Measurements from ENCODE around the gene GCDH. TPM values are rescaled to one million over a fixed set of nuclear protein-coding genes. Genes with fewer than 3 reads are reported as not detected.

The GCDH gene
- total RNA-seq, 1 donor from 2014 or later = 65.9 TPM

DNA sequence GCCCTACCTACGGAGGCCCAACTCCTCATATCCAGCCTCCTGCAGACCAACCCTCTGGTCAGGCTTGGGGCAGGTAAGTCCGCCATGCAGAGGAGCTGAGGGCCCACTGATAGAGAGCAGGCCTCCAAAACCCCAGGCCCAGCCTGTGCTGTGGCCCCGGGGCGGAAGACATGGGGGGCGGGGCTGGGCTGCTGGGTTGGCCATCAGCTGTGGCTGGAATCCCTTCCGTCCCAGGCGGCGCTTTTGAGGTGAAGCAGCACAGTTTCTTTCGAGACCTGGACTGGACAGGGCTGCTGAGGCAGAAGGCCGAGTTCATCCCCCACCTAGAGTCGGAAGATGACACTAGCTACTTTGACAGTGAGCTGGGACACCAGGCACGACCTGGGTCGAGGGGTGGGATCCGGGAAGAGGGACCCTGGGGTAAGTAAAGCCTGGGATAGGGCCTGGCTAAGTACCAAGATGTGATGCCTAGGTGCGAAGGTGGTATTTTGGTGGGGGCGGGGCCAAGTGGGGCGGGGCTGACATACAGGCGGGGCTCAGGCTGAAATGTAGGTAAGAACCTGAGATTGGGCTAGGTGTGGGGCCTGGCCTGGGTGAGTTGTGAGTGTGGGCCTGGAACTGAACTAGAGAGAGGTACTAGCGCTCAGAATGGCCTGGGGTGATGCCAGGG is 25.1 kb upstream of the GCDH start:
- no peak overlapping the region for H3K4me3 Mint-ChIP-seq
- no peaks in the 10 kb centered on the region for H3K9me3 Mint-ChIP-seq
- intact Hi-C loops (cut with micrococcal nuclease) = loop anchor here (2.0 kb wide), 2 partner anchors 15 to 25 kb away; partner anchors contain the start of gene DNASE2
- H3K4me1 Mint-ChIP-seq (ENCODE audit: low read depth) = no peaks in the 10 kb centered on the region
- no peak for DNase-seq (ENCODE audit: low spot score)
- H3K27me3 Mint-ChIP-seq (ENCODE audit: insufficient read depth) = peaks cover 3% of the 10 kb centered on the region
- H3K27ac Mint-ChIP-seq = no peak overlapping the region
- H3K36me3 Mint-ChIP-seq (ENCODE audit: low read depth) = no peaks in the 10 kb centered on the region

GRCh38 chr19:12866416-12867119 is 24.4 kb upstream of the GCDH start:
- H3K27me3 Mint-ChIP-seq (ENCODE audit: insufficient read depth) = peaks cover 3% of the 10 kb centered on the region
- no peaks in the 10 kb centered on the region for H3K36me3 Mint-ChIP-seq (ENCODE audit: low read depth)
- intact Hi-C loops (cut with micrococcal nuclease) = loop anchor here (2.0 kb wide), 2 partner anchors 14 to 26 kb away; partner anchors contain the start of gene DNASE2
- H3K27ac Mint-ChIP-seq = peak overlapping the region; percentile 34
- no peak for DNase-seq (ENCODE audit: low spot score)
- peak overlapping the region; percentile 58 for H3K4me3 Mint-ChIP-seq
- H3K9me3 Mint-ChIP-seq = no peaks in the 10 kb centered on the region
- H3K4me1 Mint-ChIP-seq (ENCODE audit: low read depth) = no peaks in the 10 kb centered on the region

DNA sequence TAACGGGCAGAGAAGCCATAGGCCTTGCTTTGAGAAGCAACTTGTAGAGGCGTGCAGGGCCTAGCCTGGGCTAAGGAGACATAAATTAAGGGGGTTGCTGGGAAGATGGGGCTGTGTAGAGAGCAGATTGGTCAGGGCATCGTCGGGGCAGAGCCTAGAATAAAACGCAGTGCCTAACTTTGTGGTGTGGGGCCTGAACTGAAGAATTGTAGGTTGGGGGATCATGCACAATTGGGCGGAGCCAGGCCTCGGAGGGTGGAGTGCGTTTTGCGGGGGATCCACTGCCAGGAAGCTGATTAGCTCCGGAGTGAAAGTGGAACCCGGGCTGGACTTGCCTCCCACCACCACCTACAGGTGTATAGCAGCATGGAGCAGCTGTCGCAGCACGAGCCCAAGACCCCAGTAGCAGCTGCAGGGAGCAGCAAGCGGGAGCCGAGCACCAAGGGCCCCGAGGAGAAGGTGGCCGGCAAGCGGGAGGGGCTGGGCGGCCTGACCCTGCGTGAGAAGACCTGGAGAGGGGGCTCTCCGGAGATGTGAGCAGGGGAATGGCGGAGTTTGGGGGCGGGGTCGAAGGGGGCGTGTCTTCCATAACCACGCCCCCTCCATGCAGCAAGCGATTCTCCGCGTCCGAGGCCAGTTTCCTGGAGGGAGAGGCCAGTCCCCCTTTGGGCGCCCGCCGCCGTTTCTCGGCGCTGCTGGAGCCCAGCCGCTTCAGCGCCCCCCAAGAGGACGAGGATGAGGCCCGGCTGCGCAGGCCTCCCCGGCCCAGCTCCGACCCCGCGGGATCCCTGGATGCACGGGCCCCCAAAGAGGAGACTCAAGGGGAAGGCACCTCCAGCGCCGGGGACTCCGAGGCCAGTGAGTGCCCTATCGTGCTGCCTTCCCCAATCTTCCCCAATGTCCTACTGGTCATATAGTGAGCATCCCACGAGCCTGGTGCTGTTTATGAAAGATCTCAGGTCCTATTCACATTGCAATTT is 23.6 kb upstream of the GCDH start:
- H3K27ac Mint-ChIP-seq = peak overlapping the region; percentile 40
- peaks cover 3% of the 10 kb centered on the region for H3K36me3 Mint-ChIP-seq (ENCODE audit: low read depth)
- DNase-seq (ENCODE audit: low spot score) = peak; percentile 68
- H3K4me3 Mint-ChIP-seq = peak overlapping the region; percentile 76
- H3K4me1 Mint-ChIP-seq (ENCODE audit: low read depth) = no peaks in the 10 kb centered on the region
- H3K9me3 Mint-ChIP-seq = no peaks in the 10 kb centered on the region
- H3K27me3 Mint-ChIP-seq (ENCODE audit: insufficient read depth) = peaks cover 3% of the 10 kb centered on the region
- intact Hi-C loops (cut with micrococcal nuclease) = loop anchor here (2.0 kb wide), 2 partner anchors 13 to 27 kb away; partner anchors contain the start of gene DNASE2

GRCh38 chr19:12868540-12869112 is 22.3 kb upstream of the GCDH start:
- no peak overlapping the region for H3K27ac Mint-ChIP-seq
- H3K9me3 Mint-ChIP-seq = no peaks in the 10 kb centered on the region
- H3K4me3 Mint-ChIP-seq = no peak overlapping the region
- H3K4me1 Mint-ChIP-seq (ENCODE audit: low read depth) = no peaks in the 10 kb centered on the region
- DNase-seq (ENCODE audit: low spot score) = no peak
- no peaks in the 10 kb centered on the region for H3K27me3 Mint-ChIP-seq (ENCODE audit: insufficient read depth)
- H3K36me3 Mint-ChIP-seq (ENCODE audit: low read depth) = peaks cover 8% of the 10 kb centered on the region
- intact Hi-C loops (cut with micrococcal nuclease) = no loop called here

- Mint-ChIP-seq H3K27me3 (ENCODE audit: insufficient read depth) (no peaks in the 10 kb centered on the region), H3K4me1 (ENCODE audit: low read depth) (no peaks in the 10 kb centered on the region), H3K9me3 (no peaks in the 10 kb centered on the region), H3K27ac (no peak overlapping the region), H3K4me3 (no peak overlapping the region), H3K36me3 (ENCODE audit: low read depth) (peaks cover 15% of the 10 kb centered on the region)
- no peak for DNase-seq (ENCODE audit: low spot score)
- intact Hi-C loops (cut with micrococcal nuclease) = no loop called here
These were observed 19.3 kb upstream of the GCDH start for GRCh38 chr19:12871681-12872080.

DNA sequence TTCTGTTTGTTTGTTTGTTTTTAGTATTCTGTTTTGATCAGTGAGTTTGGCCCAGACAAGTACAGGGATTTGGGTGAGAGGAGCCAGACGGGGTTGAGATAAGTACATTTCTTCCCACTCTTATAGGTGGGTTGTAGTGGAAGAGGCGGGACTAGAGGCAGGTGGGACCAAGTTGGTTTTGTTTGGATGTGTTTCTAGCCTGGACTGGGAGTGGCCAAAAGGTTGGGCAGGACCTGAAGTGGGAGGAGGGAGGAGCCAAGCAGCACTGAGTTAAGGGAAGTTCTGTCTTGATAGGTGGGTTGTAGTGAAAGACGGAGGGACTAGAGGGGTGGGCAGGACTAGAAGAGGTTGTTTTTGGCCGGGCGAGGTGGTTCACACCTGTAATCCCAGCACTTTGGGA is 18.7 kb upstream of the GCDH start:
- Mint-ChIP-seq H3K27ac (no peak overlapping the region), H3K4me3 (no peak overlapping the region), H3K9me3 (no peaks in the 10 kb centered on the region), H3K27me3 (ENCODE audit: insufficient read depth) (no peaks in the 10 kb centered on the region), H3K4me1 (ENCODE audit: low read depth) (no peaks in the 10 kb centered on the region), H3K36me3 (ENCODE audit: low read depth) (peaks cover 17% of the 10 kb centered on the region)
- no peak for DNase-seq (ENCODE audit: low spot score)
- intact Hi-C loops (cut with micrococcal nuclease) = no loop called here

DNA sequence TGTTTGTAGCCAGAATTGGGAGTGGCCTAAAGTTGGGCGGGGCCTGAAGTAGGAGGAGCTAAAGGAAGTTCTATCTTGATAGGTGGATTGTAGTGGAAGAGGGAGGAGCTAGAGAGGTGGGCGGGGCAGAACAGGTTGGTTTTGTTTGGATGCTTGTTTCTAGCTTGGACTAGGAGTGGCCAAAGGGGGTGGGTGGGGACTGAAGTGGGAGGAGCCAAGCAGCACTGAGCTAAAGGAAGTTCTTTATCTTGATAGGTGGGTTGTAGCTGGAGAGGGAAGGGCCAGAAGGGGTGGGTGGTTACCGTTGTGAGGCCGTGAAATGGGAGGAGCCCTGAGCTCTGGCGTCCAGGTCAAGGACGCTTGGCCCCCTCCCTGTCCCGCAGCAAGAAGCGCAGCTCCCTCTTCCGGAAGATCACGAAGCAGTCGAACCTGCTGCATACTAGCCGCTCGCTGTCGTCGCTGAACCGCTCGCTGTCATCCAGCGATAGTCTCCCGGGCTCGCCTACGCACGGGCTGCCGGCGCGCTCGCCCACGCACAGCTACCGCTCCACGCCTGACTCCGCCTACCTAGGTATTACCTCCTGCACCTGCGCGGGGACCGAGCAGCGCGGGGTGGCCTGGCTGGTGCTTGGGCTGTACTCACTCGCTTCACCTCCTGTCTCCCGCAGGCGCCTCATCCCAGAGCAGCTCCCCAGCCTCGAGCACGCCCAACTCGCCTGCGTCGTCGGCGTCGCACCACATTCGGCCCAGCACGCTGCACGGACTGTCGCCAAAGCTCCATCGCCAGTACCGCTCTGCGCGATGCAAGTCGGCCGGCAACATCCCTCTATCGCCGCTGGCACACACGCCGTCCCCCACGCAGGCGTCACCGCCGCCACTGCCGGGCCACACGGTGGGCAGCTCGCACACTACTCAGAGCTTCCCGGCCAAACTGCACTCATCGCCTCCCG is 17.7 kb upstream of the GCDH start:
- H3K9me3 Mint-ChIP-seq = no peaks in the 10 kb centered on the region
- peak overlapping the region; percentile 22 for H3K4me3 Mint-ChIP-seq
- peaks cover 20% of the 10 kb centered on the region for H3K36me3 Mint-ChIP-seq (ENCODE audit: low read depth)
- no peaks in the 10 kb centered on the region for H3K4me1 Mint-ChIP-seq (ENCODE audit: low read depth)
- peak; percentile 46 for DNase-seq (ENCODE audit: low spot score)
- H3K27ac Mint-ChIP-seq = no peak overlapping the region
- intact Hi-C loops (cut with micrococcal nuclease) = no loop called here
- H3K27me3 Mint-ChIP-seq (ENCODE audit: insufficient read depth) = no peaks in the 10 kb centered on the region

DNA sequence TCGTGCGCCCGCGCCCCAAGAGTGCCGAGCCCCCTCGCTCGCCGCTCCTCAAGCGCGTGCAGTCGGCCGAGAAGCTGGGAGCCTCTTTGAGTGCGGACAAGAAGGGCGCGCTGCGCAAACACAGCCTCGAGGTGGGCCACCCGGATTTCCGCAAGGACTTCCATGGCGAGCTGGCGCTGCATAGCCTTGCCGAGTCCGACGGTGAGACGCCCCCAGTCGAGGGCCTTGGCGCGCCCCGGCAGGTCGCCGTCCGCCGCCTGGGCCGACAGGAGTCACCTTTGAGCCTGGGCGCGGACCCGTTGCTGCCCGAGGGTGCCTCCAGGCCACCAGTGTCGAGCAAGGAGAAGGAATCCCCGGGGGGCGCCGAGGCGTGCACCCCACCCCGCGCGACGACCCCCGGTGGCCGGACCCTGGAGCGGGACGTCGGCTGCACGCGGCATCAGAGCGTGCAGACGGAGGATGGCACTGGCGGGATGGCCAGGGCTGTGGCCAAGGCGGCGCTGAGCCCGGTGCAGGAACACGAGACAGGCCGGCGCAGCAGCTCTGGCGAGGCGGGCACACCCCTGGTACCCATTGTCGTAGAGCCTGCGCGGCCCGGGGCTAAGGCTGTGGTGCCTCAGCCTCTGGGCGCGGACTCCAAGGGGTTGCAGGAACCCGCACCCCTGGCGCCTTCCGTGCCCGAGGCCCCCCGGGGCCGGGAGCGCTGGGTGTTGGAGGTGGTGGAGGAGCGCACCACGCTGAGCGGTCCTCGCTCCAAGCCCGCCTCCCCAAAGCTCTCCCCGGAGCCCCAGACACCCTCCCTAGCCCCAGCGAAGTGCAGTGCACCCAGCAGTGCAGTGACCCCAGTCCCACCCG is 16.8 kb upstream of the GCDH start:
- DNase-seq (ENCODE audit: low spot score) = no peak
- Mint-ChIP-seq H3K27ac (no peak overlapping the region), H3K4me1 (ENCODE audit: low read depth) (peaks cover 5% of the 10 kb centered on the region), H3K36me3 (ENCODE audit: low read depth) (peaks cover 24% of the 10 kb centered on the region), H3K4me3 (no peak overlapping the region), H3K27me3 (ENCODE audit: insufficient read depth) (no peaks in the 10 kb centered on the region), H3K9me3 (no peaks in the 10 kb centered on the region)
- intact Hi-C loops (cut with micrococcal nuclease) = no loop called here

DNA sequence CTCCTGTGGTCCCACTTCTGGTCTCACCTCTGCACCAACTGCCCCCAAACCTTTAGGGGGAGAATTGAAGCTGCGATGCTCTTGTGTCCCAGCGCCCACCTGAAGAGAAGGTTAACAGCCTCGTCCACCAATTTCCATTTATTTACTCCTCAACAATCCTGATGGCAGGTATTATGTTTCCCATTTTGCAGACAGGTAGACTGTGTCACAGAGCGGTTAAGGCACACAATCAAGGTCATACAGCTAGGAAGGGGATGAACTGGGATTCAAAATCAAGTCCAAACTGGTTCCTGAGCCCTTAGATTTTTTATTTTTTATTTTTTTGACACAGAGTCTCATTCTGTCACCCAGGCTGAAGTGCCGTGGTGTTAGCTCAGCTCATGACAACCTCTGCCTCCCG is 15.9 kb upstream of the GCDH start:
- intact Hi-C loops (cut with micrococcal nuclease) = no loop called here
- Mint-ChIP-seq H3K27me3 (ENCODE audit: insufficient read depth) (no peaks in the 10 kb centered on the region), H3K9me3 (no peaks in the 10 kb centered on the region), H3K27ac (no peak overlapping the region), H3K4me3 (no peak overlapping the region), H3K36me3 (ENCODE audit: low read depth) (peaks cover 26% of the 10 kb centered on the region), H3K4me1 (ENCODE audit: low read depth) (peaks cover 11% of the 10 kb centered on the region)
- no peak for DNase-seq (ENCODE audit: low spot score)

DNA sequence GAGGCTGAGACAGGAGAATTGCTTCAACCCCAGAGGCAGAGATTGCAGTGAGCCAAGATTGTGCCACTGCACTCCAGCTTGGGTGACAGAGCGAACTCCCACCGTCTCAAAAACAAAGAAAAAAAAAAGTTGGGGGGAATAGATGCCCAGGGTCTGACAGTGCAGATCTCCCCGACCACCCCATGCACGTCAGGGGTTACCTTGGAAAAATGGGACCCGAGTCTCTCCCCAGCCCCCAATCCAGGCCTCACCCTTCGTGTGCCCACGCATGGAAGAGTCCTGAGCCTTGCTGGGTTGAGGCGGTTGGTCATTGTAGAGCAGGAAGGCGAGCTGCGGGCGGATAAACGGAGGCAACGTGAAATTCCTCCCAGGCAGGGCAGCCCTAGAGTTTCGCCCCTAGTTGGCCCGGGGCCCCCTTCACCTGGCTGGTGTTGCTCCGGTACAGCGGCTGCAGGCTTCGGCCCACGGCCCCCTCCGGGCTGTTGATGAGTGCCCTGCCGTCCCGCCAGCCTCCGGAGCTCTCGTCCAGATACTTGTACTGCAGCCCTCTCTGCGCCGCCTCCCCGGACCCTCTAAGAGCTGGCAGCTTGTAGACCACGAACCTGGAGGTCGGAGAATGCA is 10.3 kb upstream of the GCDH start:
- no peaks in the 10 kb centered on the region for H3K9me3 Mint-ChIP-seq
- H3K27ac Mint-ChIP-seq = peak overlapping the region; percentile 72
- intact Hi-C loops (cut with micrococcal nuclease) = loop anchor here (1.0 to 5.0 kb wide), 5 partner anchors 10 to 73 kb away; partner anchors contain the start of genes RNASEH2A and SYCE2
- no peaks in the 10 kb centered on the region for H3K27me3 Mint-ChIP-seq (ENCODE audit: insufficient read depth)
- peak overlapping the region; percentile 90 for H3K4me3 Mint-ChIP-seq
- peaks cover 14% of the 10 kb centered on the region for H3K36me3 Mint-ChIP-seq (ENCODE audit: low read depth)
- DNase-seq (ENCODE audit: low spot score) = no peak
- peaks cover 26% of the 10 kb centered on the region for H3K4me1 Mint-ChIP-seq (ENCODE audit: low read depth)

Measured in activated T-helper 1 cell treated with anti-CD3 and anti-CD28 coated beads, Interleukin-12 subunit alpha, Interleukin-12 subunit beta, Interleukin-2, Interleukin-4 antibody, amounts not matched to agents 30 ng/mL and 10 ng/mL and 1 ng/mL, durations not matched to agents 14 hours and 24 hours and 36 hours (primary cell).